ENCODE data around the gene AADAC.
"Not testable (repeated sequence)": the region's sequence is repeated elsewhere in the genome, so short reads cannot be mapped to it uniquely, and the experiment has no call there.

The AADAC gene

GRCh38 chr3:151813799-151814198, at the start of gene AADAC:
Gene AADAC, plus strand, starts transcription at chr3:151814116. Its CDS starts 47 bp downstream, at chr3:151814163.
- DNase-seq (ENCODE audit: low read depth, low spot score): no peak

- not testable (repeated sequence) for DNase-seq (ENCODE audit: low read depth, low spot score)
Observed at GRCh38 chr3:151764699-151765098, 49.2 kb upstream of the AADAC start.

- DNase-seq (ENCODE audit: low read depth, low spot score): no peak
Observed at GRCh38 chr3:151765685-151766084, 48.2 kb upstream of the AADAC start.

GRCh38 chr3:151766454-151766853, 47.5 kb upstream of the AADAC start:
- DNase-seq (ENCODE audit: low read depth, low spot score): peak; percentile 2

- DNase-seq (ENCODE audit: low read depth, low spot score): no peak
Observed at GRCh38 chr3:151768393-151768930, 45.5 kb upstream of the AADAC start.

- no peak for DNase-seq (ENCODE audit: low read depth, low spot score)
Observed at GRCh38 chr3:151769175-151769574, 44.7 kb upstream of the AADAC start.

- DNase-seq (ENCODE audit: low read depth, low spot score): peak; percentile 35
Observed at GRCh38 chr3:151770956-151771355, 43.0 kb upstream of the AADAC start.

- no peak for DNase-seq (ENCODE audit: low read depth, low spot score)
Observed at GRCh38 chr3:151772825-151773480, 41.0 kb upstream of the AADAC start.

- DNase-seq (ENCODE audit: low read depth, low spot score): no peak
Observed at GRCh38 chr3:151774235-151774634, 39.7 kb upstream of the AADAC start.

- DNase-seq (ENCODE audit: low read depth, low spot score): no peak
Observed at GRCh38 chr3:151774910-151775309, 39.0 kb upstream of the AADAC start.

GRCh38 chr3:151775314-151776258, 38.3 kb upstream of the AADAC start:
- no peak for DNase-seq (ENCODE audit: low read depth, low spot score)

GRCh38 chr3:151776259-151776740, 37.6 kb upstream of the AADAC start:
- no peak for DNase-seq (ENCODE audit: low read depth, low spot score)

- DNase-seq (ENCODE audit: low read depth, low spot score): no peak
Observed at GRCh38 chr3:151777880-151778279, 36.0 kb upstream of the AADAC start.

- no peak for DNase-seq (ENCODE audit: low read depth, low spot score)
Observed at GRCh38 chr3:151787626-151788025, 26.3 kb upstream of the AADAC start.

GRCh38 chr3:151788401-151788800, 25.5 kb upstream of the AADAC start:
- no peak for DNase-seq (ENCODE audit: low read depth, low spot score)

- DNase-seq (ENCODE audit: low read depth, low spot score): no peak
Observed at GRCh38 chr3:151789853-151790463, 24.0 kb upstream of the AADAC start.

GRCh38 chr3:151790763-151791162, 23.2 kb upstream of the AADAC start:
- DNase-seq (ENCODE audit: low read depth, low spot score): not testable (repeated sequence)

GRCh38 chr3:151792411-151792810, 21.5 kb upstream of the AADAC start:
- DNase-seq (ENCODE audit: low read depth, low spot score): no peak

- DNase-seq (ENCODE audit: low read depth, low spot score): no peak
Observed at GRCh38 chr3:151793636-151794035, 20.3 kb upstream of the AADAC start.

GRCh38 chr3:151794080-151794479, 19.8 kb upstream of the AADAC start:
- no peak for DNase-seq (ENCODE audit: low read depth, low spot score)

- DNase-seq (ENCODE audit: low read depth, low spot score): peak; percentile 73
Observed at GRCh38 chr3:151795276-151795675, 18.6 kb upstream of the AADAC start.

- no peak for DNase-seq (ENCODE audit: low read depth, low spot score)
Observed at GRCh38 chr3:151796105-151796680, 17.7 kb upstream of the AADAC start.

Measured in astrocyte of the hippocampus (primary cell).